GM12878 (cell line): ENCODE measurements around the gene CXorf65. TPM values are rescaled to one million over a fixed set of nuclear protein-coding genes. Genes with fewer than 3 reads are reported as not detected.

Experiments
- BHLHE40 ChIP-seq, 2 experiments: fragments of 450-650 bp in 1 of 2; IDR thresholded peaks; 2 replicates each; pipeline ENCODE4 v1.6.1; 2011 to 2017; ENCODE audit warnings: low read depth in 2 of 2, borderline replicate concordance in 1 of 2, improper control_type of control experiment in 1 of 2, low read length in 1 of 2, mild to moderate bottlenecking in 1 of 2
- BRCA1 ChIP-seq: IDR thresholded peaks from 2 replicates; pipeline ENCODE4 v1.6.1; 2011; ENCODE audit warnings: low read depth, low read length, improper control_type of control experiment
- CHD4 ChIP-seq: fragments of 200-600 bp; sonication (generic); IDR thresholded peaks from 2 replicates; pipeline ENCODE4 v1.6.1; 2016; ENCODE audit warnings: mild to moderate bottlenecking
- EGR1 ChIP-seq, 2 experiments: IDR thresholded peaks; 1 replicate in 1 of 2; 2 replicates in 1 of 2; pipeline ENCODE4 v1.6.1; 2011 to 2012; ENCODE audit warnings: low read depth in 2 of 2, low read length in 2 of 2, borderline replicate concordance in 1 of 2, mild to moderate bottlenecking in 1 of 2, moderate library complexity in 1 of 2
- EP300 ChIP-seq, 2 experiments: fragments of 150-350 bp in 1 of 2; IDR thresholded peaks; 2 replicates each; pipeline ENCODE4 v1.6.1; 2011 to 2012; ENCODE audit warnings: low read depth in 2 of 2, low read length in 2 of 2, borderline replicate concordance in 1 of 2, improper control_type of control experiment in 1 of 2, inconsistent platforms in 1 of 2; ENCODE audit not compliant: control insufficient read depth in 1 of 2
- GABPA ChIP-seq: IDR thresholded peaks from 2 replicates; pipeline ENCODE4 v1.6.1; 2014; ENCODE audit warnings: antibody characterized with exemption, low read depth, mild to moderate bottlenecking, inconsistent platforms
- HDGF ChIP-seq: fragments of 450-650 bp; IDR thresholded peaks from 2 replicates; pipeline ENCODE4 v1.6.1; 2016; ENCODE audit warnings: antibody characterized with exemption
- MTA3 ChIP-seq: IDR thresholded peaks from 2 replicates; pipeline ENCODE4 v1.6.1; 2012; ENCODE audit warnings: low read length, inconsistent platforms, borderline replicate concordance
- POLR2AphosphoS2 ChIP-seq: IDR thresholded peaks from 2 replicates; pipeline ENCODE4 v1.6.1; 2011; ENCODE audit warnings: low read depth, mild to moderate bottlenecking, low read length, improper control_type of control experiment, moderate library complexity
- SIN3A ChIP-seq: IDR thresholded peaks from 2 replicates; pipeline ENCODE4 v1.6.1; 2012; ENCODE audit warnings: low read depth, low read length, improper control_type of control experiment
- SMAD5 ChIP-seq: IDR thresholded peaks from 2 replicates; pipeline ENCODE4 v1.6.1; 2016; ENCODE audit warnings: antibody characterized with exemption, low read depth
- SMARCA5 ChIP-seq: fragments of 450-650 bp; IDR thresholded peaks from 2 replicates; pipeline ENCODE4 v1.6.1; 2017; ENCODE audit warnings: mild to moderate bottlenecking
- SMC3 ChIP-seq: IDR thresholded peaks from 2 replicates; pipeline ENCODE4 v1.6.1; 2011; ENCODE audit warnings: low read length, improper control_type of control experiment, borderline replicate concordance
- SP1 ChIP-seq: IDR thresholded peaks from one replicate; pipeline ENCODE4 v1.6.1; 2011; ENCODE audit warnings: low read depth, low read length
- SPI1 ChIP-seq: IDR thresholded peaks from 2 replicates; pipeline ENCODE4 v1.6.1; 2011; ENCODE audit warnings: low read depth, mild to moderate bottlenecking, low read length, moderate library complexity, borderline replicate concordance; ENCODE audit not compliant: insufficient read depth
- TAF1 ChIP-seq: IDR thresholded peaks from 2 replicates; pipeline ENCODE4 v1.6.1; 2011; ENCODE audit warnings: mild to moderate bottlenecking, low read depth, low read length, borderline replicate concordance
- TCF12 ChIP-seq: IDR thresholded peaks from 2 replicates; pipeline ENCODE4 v1.6.1; 2011; ENCODE audit warnings: low read depth, mild to moderate bottlenecking, low read length
- TCF3 ChIP-seq: IDR thresholded peaks from 2 replicates; pipeline ENCODE4 v1.6.1; 2012; ENCODE audit warnings: low read depth, mild to moderate bottlenecking, low read length, borderline replicate concordance; ENCODE audit not compliant: insufficient read depth
- YY1 ChIP-seq: IDR thresholded peaks from 2 replicates; pipeline ENCODE4 v1.6.1; 2011; ENCODE audit warnings: low read depth, mild to moderate bottlenecking, low read length
- ZBED1 ChIP-seq: IDR thresholded peaks from 2 replicates; pipeline ENCODE4 v1.6.1; 2016; ENCODE audit warnings: borderline replicate concordance
- polyA plus RNA-seq, 11 experiments: library from polyadenylated mRNA; depleted of rRNA in 4 of 11; unstranded in 6 of 11; stranded (reverse) in 5 of 11; fragments of >200 nt; fragmentation: Nextera tagmentation in 4 of 11; fragmentation: Illumina TruSeq in 1 of 11; extraction: Ambion mirVana in 4 of 11; extraction: Trizol in 1 of 11; gene quantifications; 1 replicate in 1 of 11; 2 replicates in 10 of 11; pipeline versions ENCODE4 v1.2.1 to v1.2.3, GENCODE V29; 2011 to 2016; ENCODE audit warnings: inconsistent platforms in 2 of 11, missing spikeins in 2 of 11, low read depth in 1 of 11
- total RNA-seq, 4 experiments: library from RNA; depleted of rRNA in 3 of 4; stranded (reverse); fragments of >200 nt in 3 of 4; fragmentation: Illumina TruSeq in 1 of 4; extraction: Trizol in 1 of 4; gene quantifications; 2 replicates each; pipeline versions ENCODE4 v1.2.1 to v1.2.3, GENCODE V29; 2013 to 2021
- TF ChIP-seq, protein P1 (sequence below): fragments of 450-650 bp; IDR thresholded peaks from 2 replicates; pipeline ENCODE4 v1.6.1; 2016; ENCODE audit warnings: mild to moderate bottlenecking
- TF ChIP-seq, protein P2 (sequence below): fragments of 450-650 bp; IDR thresholded peaks from 2 replicates; pipeline ENCODE4 v1.6.1; 2017; ENCODE audit warnings: low read depth, mild to moderate bottlenecking, moderate library complexity
- TF ChIP-seq, protein P3 (sequence below): fragments of 450-650 bp; IDR thresholded peaks from 2 replicates; pipeline ENCODE4 v1.6.1; 2017; ENCODE audit warnings: mild to moderate bottlenecking, moderate library complexity

CXorf65 gene
- total and polyA plus RNA-seq, 10 of the 15 experiments (the other 5 are each of a cell fraction or from before 2014, with no cell fraction given), result 0.82 to 4.8 (median 2.3) TPM

DNA sequence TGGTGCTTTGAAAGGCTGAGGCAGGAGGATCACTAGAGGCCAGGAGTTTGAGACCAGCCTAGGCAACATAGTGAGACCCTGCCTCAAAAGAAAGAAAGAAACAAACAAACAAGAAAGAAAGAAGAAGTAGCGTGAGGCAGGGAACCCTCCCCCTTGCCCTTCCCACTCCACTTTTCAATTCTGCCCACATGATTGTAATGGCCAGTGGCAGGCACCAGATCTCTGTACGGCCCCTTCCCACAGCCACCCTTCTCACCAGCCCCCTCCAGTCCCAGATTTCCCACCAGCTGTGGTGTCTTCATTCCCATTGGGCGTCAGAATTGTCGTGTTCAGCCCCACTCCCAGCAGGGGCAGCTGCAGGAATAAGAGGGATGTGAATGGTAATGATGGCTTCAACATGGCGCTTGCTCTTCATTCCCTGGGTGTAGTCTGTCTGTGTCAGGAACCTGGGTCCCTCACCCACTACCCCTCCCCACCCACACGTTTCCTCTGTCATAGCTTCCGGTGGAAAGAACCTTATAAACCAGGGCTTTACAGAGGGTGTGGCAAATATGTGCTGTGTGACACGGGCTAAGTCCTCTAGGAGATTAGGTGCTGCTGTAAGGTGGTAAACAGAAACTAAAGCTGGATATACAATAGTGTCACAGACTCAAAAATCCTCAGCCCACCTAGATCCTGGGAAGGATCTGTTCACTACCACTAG, 4.8 kb upstream of the CXorf65 start, which contains the start of gene IL2RG (continued):
- peak; percentile 70; the same call in 1 of the 2 replicates for TF ChIP-seq TAF1
- peak in 1 of 2 experiments; percentile 62; a peak in 1 of 4 replicates for TF ChIP-seq EP300 (IDR thresholded peaks at IDR 0.05; ENCODE audit: borderline replicate concordance in 1 of 2, control insufficient read depth in 1 of 2, low read depth in 2 of 2, low read length in 2 of 2)
- no peak for TF ChIP-seq MTA3
- TF ChIP-seq, protein P1, sequence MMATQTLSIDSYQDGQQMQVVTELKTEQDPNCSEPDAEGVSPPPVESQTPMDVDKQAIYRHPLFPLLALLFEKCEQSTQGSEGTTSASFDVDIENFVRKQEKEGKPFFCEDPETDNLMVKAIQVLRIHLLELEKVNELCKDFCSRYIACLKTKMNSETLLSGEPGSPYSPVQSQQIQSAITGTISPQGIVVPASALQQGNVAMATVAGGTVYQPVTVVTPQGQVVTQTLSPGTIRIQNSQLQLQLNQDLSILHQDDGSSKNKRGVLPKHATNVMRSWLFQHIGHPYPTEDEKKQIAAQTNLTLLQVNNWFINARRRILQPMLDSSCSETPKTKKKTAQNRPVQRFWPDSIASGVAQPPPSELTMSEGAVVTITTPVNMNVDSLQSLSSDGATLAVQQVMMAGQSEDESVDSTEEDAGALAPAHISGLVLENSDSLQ, result peak; percentile 58
- TF ChIP-seq BRCA1, result no peak
- TF ChIP-seq SMAD5, result peak; percentile 77
- TF ChIP-seq SMARCA5, result no peak
- TF ChIP-seq CHD4, result no peak
- 0 out of 2 replicates have a peak, but pooled peaks have one; percentile 29 for TF ChIP-seq SIN3A
- TF ChIP-seq POLR2AphosphoS2, result peak; percentile 96
- TF ChIP-seq TCF3, result peak; percentile 18; the same call in 1 of the 2 replicates
- peak; percentile 87 for TF ChIP-seq YY1
- TF ChIP-seq GABPA, result peak; percentile 55; the same call in 1 of the 2 replicates
- TF ChIP-seq, protein P2, sequence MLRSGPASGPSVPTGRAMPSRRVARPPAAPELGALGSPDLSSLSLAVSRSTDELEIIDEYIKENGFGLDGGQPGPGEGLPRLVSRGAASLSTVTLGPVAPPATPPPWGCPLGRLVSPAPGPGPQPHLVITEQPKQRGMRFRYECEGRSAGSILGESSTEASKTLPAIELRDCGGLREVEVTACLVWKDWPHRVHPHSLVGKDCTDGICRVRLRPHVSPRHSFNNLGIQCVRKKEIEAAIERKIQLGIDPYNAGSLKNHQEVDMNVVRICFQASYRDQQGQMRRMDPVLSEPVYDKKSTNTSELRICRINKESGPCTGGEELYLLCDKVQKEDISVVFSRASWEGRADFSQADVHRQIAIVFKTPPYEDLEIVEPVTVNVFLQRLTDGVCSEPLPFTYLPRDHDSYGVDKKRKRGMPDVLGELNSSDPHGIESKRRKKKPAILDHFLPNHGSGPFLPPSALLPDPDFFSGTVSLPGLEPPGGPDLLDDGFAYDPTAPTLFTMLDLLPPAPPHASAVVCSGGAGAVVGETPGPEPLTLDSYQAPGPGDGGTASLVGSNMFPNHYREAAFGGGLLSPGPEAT, result peak; percentile 94
- peak; percentile 45; the same call in 1 of the 2 replicates for TF ChIP-seq HDGF
- TF ChIP-seq SPI1, result no peak
- TF ChIP-seq TCF12, result no peak
- TF ChIP-seq, protein P3, sequence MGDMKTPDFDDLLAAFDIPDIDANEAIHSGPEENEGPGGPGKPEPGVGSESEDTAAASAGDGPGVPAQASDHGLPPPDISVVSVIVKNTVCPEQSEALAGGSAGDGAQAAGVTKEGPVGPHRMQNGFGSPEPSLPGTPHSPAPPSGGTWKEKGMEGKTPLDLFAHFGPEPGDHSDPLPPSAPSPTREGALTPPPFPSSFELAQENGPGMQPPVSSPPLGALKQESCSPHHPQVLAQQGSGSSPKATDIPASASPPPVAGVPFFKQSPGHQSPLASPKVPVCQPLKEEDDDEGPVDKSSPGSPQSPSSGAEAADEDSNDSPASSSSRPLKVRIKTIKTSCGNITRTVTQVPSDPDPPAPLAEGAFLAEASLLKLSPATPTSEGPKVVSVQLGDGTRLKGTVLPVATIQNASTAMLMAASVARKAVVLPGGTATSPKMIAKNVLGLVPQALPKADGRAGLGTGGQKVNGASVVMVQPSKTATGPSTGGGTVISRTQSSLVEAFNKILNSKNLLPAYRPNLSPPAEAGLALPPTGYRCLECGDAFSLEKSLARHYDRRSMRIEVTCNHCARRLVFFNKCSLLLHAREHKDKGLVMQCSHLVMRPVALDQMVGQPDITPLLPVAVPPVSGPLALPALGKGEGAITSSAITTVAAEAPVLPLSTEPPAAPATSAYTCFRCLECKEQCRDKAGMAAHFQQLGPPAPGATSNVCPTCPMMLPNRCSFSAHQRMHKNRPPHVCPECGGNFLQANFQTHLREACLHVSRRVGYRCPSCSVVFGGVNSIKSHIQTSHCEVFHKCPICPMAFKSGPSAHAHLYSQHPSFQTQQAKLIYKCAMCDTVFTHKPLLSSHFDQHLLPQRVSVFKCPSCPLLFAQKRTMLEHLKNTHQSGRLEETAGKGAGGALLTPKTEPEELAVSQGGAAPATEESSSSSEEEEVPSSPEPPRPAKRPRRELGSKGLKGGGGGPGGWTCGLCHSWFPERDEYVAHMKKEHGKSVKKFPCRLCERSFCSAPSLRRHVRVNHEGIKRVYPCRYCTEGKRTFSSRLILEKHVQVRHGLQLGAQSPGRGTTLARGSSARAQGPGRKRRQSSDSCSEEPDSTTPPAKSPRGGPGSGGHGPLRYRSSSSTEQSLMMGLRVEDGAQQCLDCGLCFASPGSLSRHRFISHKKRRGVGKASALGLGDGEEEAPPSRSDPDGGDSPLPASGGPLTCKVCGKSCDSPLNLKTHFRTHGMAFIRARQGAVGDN, result peak; percentile 65; the same call in 1 of the 2 replicates
- TF ChIP-seq SMC3, result peak; percentile 4; the same call in 1 of the 2 replicates
- TF ChIP-seq ZBED1, result peak; percentile 48; the same call in 1 of the 2 replicates
- peak; percentile 70 to 76 for TF ChIP-seq BHLHE40 (IDR thresholded peaks at IDR 0.05; ENCODE audit: borderline replicate concordance in 1 of 2, low read depth in 2 of 2, low read length in 1 of 2)
- peak in 1 of 2 experiments; percentile 91; a peak in 2 of 3 replicates for TF ChIP-seq EGR1 (IDR thresholded peaks at IDR 0.05; ENCODE audit: borderline replicate concordance in 1 of 2, low read depth in 2 of 2, low read length in 2 of 2)
- peak; percentile 40 for TF ChIP-seq SP1
